HG02884 (cell line): Measurements from ENCODE around the gene SMAD3.

ENCODE experiments used
- ATAC-seq: cut with Tn5 transposase; IDR thresholded peaks from one replicate; pipeline ENCODE4 v1.9.1; 2021; ENCODE audit warnings: mild to moderate bottlenecking, moderate library complexity; ENCODE audit not compliant: unreplicated experiment

The SMAD3 gene

GRCh38 chr15:67035886-67036285 is 29.5 kb upstream of the SMAD3 start:
- ATAC-seq: no peak

- no peak for ATAC-seq
These were observed 28.4 kb upstream of the SMAD3 start for GRCh38 chr15:67036775-67037555.

- ATAC-seq: no peak
These were observed 27.7 kb upstream of the SMAD3 start for GRCh38 chr15:67037694-67038093.

GRCh38 chr15:67038736-67039135 is 26.7 kb upstream of the SMAD3 start:
- no peak for ATAC-seq

- ATAC-seq: no peak
These were observed 25.9 kb upstream of the SMAD3 start for GRCh38 chr15:67039384-67040075.

GRCh38 chr15:67040277-67040676 is 25.1 kb upstream of the SMAD3 start:
- ATAC-seq: no peak

- no peak for ATAC-seq
These were observed 22.8 kb upstream of the SMAD3 start for GRCh38 chr15:67042551-67043142.

GRCh38 chr15:67043939-67044771 is 21.2 kb upstream of the SMAD3 start:
- ATAC-seq: no peak

GRCh38 chr15:67047149-67047661 is 18.2 kb upstream of the SMAD3 start:
- no peak for ATAC-seq

- no peak for ATAC-seq
These were observed 16.8 kb upstream of the SMAD3 start for GRCh38 chr15:67048281-67049279.

GRCh38 chr15:67049351-67050044 is 15.9 kb upstream of the SMAD3 start:
- no peak for ATAC-seq

- ATAC-seq: no peak
These were observed 15.3 kb upstream of the SMAD3 start for GRCh38 chr15:67050062-67050461.

GRCh38 chr15:67050522-67051087 is 14.8 kb upstream of the SMAD3 start:
- ATAC-seq: no peak

GRCh38 chr15:67051088-67052045 is 14.0 kb upstream of the SMAD3 start:
- no peak for ATAC-seq

- ATAC-seq: no peak
These were observed 10.7 kb upstream of the SMAD3 start for GRCh38 chr15:67054676-67055075.

GRCh38 chr15:67059127-67059553 is 6.3 kb upstream of the SMAD3 start:
- ATAC-seq: no peak

GRCh38 chr15:67061811-67062368 is 3.5 kb upstream of the SMAD3 start:
- ATAC-seq: no peak
